ENCODE results near the gene CCR5AS.

CCR5AS gene

DNA sequence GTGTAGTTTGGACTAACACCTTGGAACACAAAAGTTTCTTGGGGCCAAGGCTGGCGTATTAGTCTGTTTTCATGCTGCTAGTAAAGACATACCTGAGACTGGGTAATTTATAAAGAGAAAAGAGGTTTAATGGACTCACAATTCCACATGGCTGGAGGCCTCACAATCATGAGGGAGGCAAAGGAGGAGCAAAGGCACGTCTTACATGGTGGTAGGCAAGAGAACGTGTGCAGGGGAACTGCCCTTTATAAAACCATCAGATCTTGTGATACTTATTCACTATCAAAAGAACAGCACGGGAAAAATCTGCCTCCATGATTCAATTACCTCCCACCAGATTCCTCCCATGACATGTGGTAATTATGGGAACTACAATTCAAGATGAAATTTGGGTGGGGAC lies 62.4 kb downstream of the CCR5AS start:
- no peak overlapping the region for H2AK5ac ChIP-seq (ENCODE audit: low read depth, low read length)
- H2BK15ac ChIP-seq (ENCODE audit: low read length): no peak overlapping the region
- no peak for DNase-seq (ENCODE audit: low spot score)
- no peak overlapping the region for H3K9ac ChIP-seq (ENCODE audit: low read depth, low read length, poor library complexity)
- H3K4ac ChIP-seq (ENCODE audit: low read length): no peak overlapping the region
- no peak overlapping the region for H3K4me2 ChIP-seq (ENCODE audit: insufficient read depth, low read length, poor library complexity, severe bottlenecking)
- no peak overlapping the region for H3K23ac ChIP-seq (ENCODE audit: low read depth, low read length, poor library complexity)
- H2BK12ac ChIP-seq (ENCODE audit: low read length): no peak overlapping the region
- H3K79me1 ChIP-seq (ENCODE audit: low read depth, low read length): no peaks in the 10 kb centered on the region
- no peak overlapping the region for H2BK5ac ChIP-seq (ENCODE audit: low read length)
- no peaks in the 10 kb centered on the region for H3K36me3 ChIP-seq (replicated peaks in 1 of 2; ENCODE audit: control insufficient read depth in 2 of 2, insufficient read depth in 2 of 2, low read length in 2 of 2)
- no CpG with 5 or more reads among the region's 4 CpGs for WGBS, 2 donors (ENCODE audit: extremely low coverage in 2 of 2, insufficient read length in 2 of 2, insufficient replicate concordance in 1 of 2)
- no peak overlapping the region for H3K27ac ChIP-seq (replicated peaks; ENCODE audit: low read length)
- no peak overlapping the region for H4K8ac ChIP-seq (ENCODE audit: low read depth, low read length)
- H3K9me3 ChIP-seq (replicated peaks in 1 of 2; ENCODE audit: control insufficient read depth in 2 of 2, insufficient read depth in 1 of 2, low read depth in 1 of 2, low read length in 2 of 2): no peaks in the 10 kb centered on the region
- H2BK120ac ChIP-seq (ENCODE audit: low read depth, low read length): no peak overlapping the region
- no peaks in the 10 kb centered on the region for H3K4me1 ChIP-seq (ENCODE audit: control insufficient read depth in 2 of 2, insufficient read depth in 1 of 2, low read depth in 1 of 2, low read length in 2 of 2)
- no peak overlapping the region for H3K14ac ChIP-seq (ENCODE audit: low read length)
- no peak overlapping the region for H4K91ac ChIP-seq (ENCODE audit: low read depth, low read length, poor library complexity)
- H3K4me3 ChIP-seq (ENCODE audit: low read length in 2 of 2): no peak overlapping the region
- H3K18ac ChIP-seq (ENCODE audit: low read length): no peak overlapping the region
- H2AFZ ChIP-seq (ENCODE audit: low read length): no peak overlapping the region
- no peaks in the 10 kb centered on the region for H3K27me3 ChIP-seq (ENCODE audit: control insufficient read depth in 3 of 3, insufficient read depth in 3 of 3, low read depth in 1 of 3, low read length in 3 of 3)

DNA sequence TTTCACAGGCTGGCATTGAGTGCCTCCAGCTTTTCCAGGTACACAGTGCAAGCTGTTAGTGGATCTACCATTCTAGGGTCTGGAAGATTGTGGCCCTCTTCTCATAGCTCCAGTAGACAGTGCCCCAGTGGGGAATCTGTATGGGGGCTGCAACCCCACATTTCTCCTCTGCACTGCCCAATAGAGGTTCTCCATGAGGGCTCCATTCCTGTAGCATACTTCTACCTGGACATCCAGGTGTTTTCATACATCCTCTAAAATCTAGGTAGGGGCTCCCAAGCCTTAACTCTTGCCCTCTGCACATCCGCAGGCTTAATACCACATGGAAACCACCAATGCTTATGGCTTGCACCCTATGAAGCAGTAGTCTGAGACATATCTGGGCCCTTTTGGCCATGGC lies 68.0 kb downstream of the CCR5AS start:
- DNase-seq (ENCODE audit: low spot score): no peak
- H4K91ac ChIP-seq (ENCODE audit: low read depth, low read length, poor library complexity): no peak overlapping the region
- no peaks in the 10 kb centered on the region for H3K4me1 ChIP-seq (ENCODE audit: control insufficient read depth in 2 of 2, insufficient read depth in 1 of 2, low read depth in 1 of 2, low read length in 2 of 2)
- no peak overlapping the region for H4K8ac ChIP-seq (ENCODE audit: low read depth, low read length)
- no peak overlapping the region for H3K18ac ChIP-seq (ENCODE audit: low read length)
- no peak overlapping the region for H2BK5ac ChIP-seq (ENCODE audit: low read length)
- no peak overlapping the region for H3K4ac ChIP-seq (ENCODE audit: low read length)
- no peak overlapping the region for H3K9ac ChIP-seq (ENCODE audit: low read depth, low read length, poor library complexity)
- peaks cover 0 to 3% of the 10 kb centered on the region in 2 donors for H3K9me3 ChIP-seq (replicated peaks in 1 of 2; ENCODE audit: control insufficient read depth in 2 of 2, insufficient read depth in 1 of 2, low read depth in 1 of 2, low read length in 2 of 2)
- H2BK12ac ChIP-seq (ENCODE audit: low read length): no peak overlapping the region
- no peaks in the 10 kb centered on the region for H3K79me1 ChIP-seq (ENCODE audit: low read depth, low read length)
- H2BK15ac ChIP-seq (ENCODE audit: low read length): no peak overlapping the region
- H3K27me3 ChIP-seq (ENCODE audit: control insufficient read depth in 3 of 3, insufficient read depth in 3 of 3, low read depth in 1 of 3, low read length in 3 of 3): no peaks in the 10 kb centered on the region
- H2AFZ ChIP-seq (ENCODE audit: low read length): no peak overlapping the region
- no peak overlapping the region for H3K27ac ChIP-seq (replicated peaks; ENCODE audit: low read length)
- H3K23ac ChIP-seq (ENCODE audit: low read depth, low read length, poor library complexity): no peak overlapping the region
- no peak overlapping the region for H3K4me2 ChIP-seq (ENCODE audit: insufficient read depth, low read length, poor library complexity, severe bottlenecking)
- no peak overlapping the region for H2BK120ac ChIP-seq (ENCODE audit: low read depth, low read length)
- no peak overlapping the region for H2AK5ac ChIP-seq (ENCODE audit: low read depth, low read length)
- no peak overlapping the region for H3K4me3 ChIP-seq (ENCODE audit: low read length in 2 of 2)
- no peaks in the 10 kb centered on the region for H3K36me3 ChIP-seq (replicated peaks in 1 of 2; ENCODE audit: control insufficient read depth in 2 of 2, insufficient read depth in 2 of 2, low read length in 2 of 2)
- no peak overlapping the region for H3K14ac ChIP-seq (ENCODE audit: low read length)
- WGBS, 2 donors (ENCODE audit: extremely low coverage in 2 of 2, insufficient read length in 2 of 2, insufficient replicate concordance in 1 of 2): no CpG with 5 or more reads among the region's 1 CpG

DNA sequence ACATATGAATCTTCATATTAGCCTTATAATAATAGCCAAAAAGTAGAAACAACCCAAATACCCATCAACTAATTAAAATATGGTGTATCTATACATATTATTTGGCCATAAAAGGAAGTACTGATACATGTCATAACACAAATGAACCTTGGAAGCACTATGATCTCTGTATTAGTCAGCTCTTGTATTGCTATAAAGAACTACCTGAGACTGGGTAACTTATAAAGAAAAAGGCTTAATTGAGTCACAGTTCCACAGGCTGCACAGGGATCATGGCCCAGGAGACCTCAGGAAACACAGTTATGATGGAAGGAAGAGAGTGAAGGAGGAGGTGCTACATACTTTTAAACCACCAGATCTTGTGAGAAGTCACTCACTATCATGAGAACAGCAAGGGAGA lies 69.0 kb downstream of the CCR5AS start:
- no peak overlapping the region for H4K8ac ChIP-seq (ENCODE audit: low read depth, low read length)
- no peaks in the 10 kb centered on the region for H3K27me3 ChIP-seq (ENCODE audit: control insufficient read depth in 3 of 3, insufficient read depth in 3 of 3, low read depth in 1 of 3, low read length in 3 of 3)
- H3K14ac ChIP-seq (ENCODE audit: low read length): no peak overlapping the region
- H3K4me3 ChIP-seq (ENCODE audit: low read length in 2 of 2): no peak overlapping the region
- no peak overlapping the region for H3K4me2 ChIP-seq (ENCODE audit: insufficient read depth, low read length, poor library complexity, severe bottlenecking)
- no peak overlapping the region for H2BK15ac ChIP-seq (ENCODE audit: low read length)
- no peak overlapping the region for H4K91ac ChIP-seq (ENCODE audit: low read depth, low read length, poor library complexity)
- H3K4ac ChIP-seq (ENCODE audit: low read length): no peak overlapping the region
- H2BK120ac ChIP-seq (ENCODE audit: low read depth, low read length): no peak overlapping the region
- H3K27ac ChIP-seq (replicated peaks; ENCODE audit: low read length): no peak overlapping the region
- no peak overlapping the region for H2AFZ ChIP-seq (ENCODE audit: low read length)
- H2BK12ac ChIP-seq (ENCODE audit: low read length): no peak overlapping the region
- H3K79me1 ChIP-seq (ENCODE audit: low read depth, low read length): no peaks in the 10 kb centered on the region
- H3K9ac ChIP-seq (ENCODE audit: low read depth, low read length, poor library complexity): no peak overlapping the region
- H2AK5ac ChIP-seq (ENCODE audit: low read depth, low read length): no peak overlapping the region
- H3K9me3 ChIP-seq (replicated peaks in 1 of 2; ENCODE audit: control insufficient read depth in 2 of 2, insufficient read depth in 1 of 2, low read depth in 1 of 2, low read length in 2 of 2): peaks cover 0 to 3% of the 10 kb centered on the region in 2 donors
- H3K4me1 ChIP-seq (ENCODE audit: control insufficient read depth in 2 of 2, insufficient read depth in 1 of 2, low read depth in 1 of 2, low read length in 2 of 2): no peaks in the 10 kb centered on the region
- no peak overlapping the region for H3K23ac ChIP-seq (ENCODE audit: low read depth, low read length, poor library complexity)
- H2BK5ac ChIP-seq (ENCODE audit: low read length): no peak overlapping the region
- no peak for DNase-seq (ENCODE audit: low spot score)
- no peaks in the 10 kb centered on the region for H3K36me3 ChIP-seq (replicated peaks in 1 of 2; ENCODE audit: control insufficient read depth in 2 of 2, insufficient read depth in 2 of 2, low read length in 2 of 2)
- no peak overlapping the region for H3K18ac ChIP-seq (ENCODE audit: low read length)

GRCh38 chr3:46335541-46335940 lies 71.3 kb downstream of the CCR5AS start:
- H2AFZ ChIP-seq (ENCODE audit: low read length): no peak overlapping the region
- no peaks in the 10 kb centered on the region for H3K79me1 ChIP-seq (ENCODE audit: low read depth, low read length)
- no CpG with 5 or more reads among the region's 3 CpGs for WGBS, 2 donors (ENCODE audit: extremely low coverage in 2 of 2, insufficient read length in 2 of 2, insufficient replicate concordance in 1 of 2)
- H3K4me3 ChIP-seq (ENCODE audit: low read length in 2 of 2): no peak overlapping the region
- no peaks in the 10 kb centered on the region for H3K27me3 ChIP-seq (ENCODE audit: control insufficient read depth in 3 of 3, insufficient read depth in 3 of 3, low read depth in 1 of 3, low read length in 3 of 3)
- H2AK5ac ChIP-seq (ENCODE audit: low read depth, low read length): no peak overlapping the region
- H2BK5ac ChIP-seq (ENCODE audit: low read length): no peak overlapping the region
- no peak overlapping the region for H2BK12ac ChIP-seq (ENCODE audit: low read length)
- no peak overlapping the region for H4K8ac ChIP-seq (ENCODE audit: low read depth, low read length)
- no peak overlapping the region for H3K4me2 ChIP-seq (ENCODE audit: insufficient read depth, low read length, poor library complexity, severe bottlenecking)
- H3K36me3 ChIP-seq (replicated peaks in 1 of 2; ENCODE audit: control insufficient read depth in 2 of 2, insufficient read depth in 2 of 2, low read length in 2 of 2): no peaks in the 10 kb centered on the region
- no peaks in the 10 kb centered on the region for H3K4me1 ChIP-seq (ENCODE audit: control insufficient read depth in 2 of 2, insufficient read depth in 1 of 2, low read depth in 1 of 2, low read length in 2 of 2)
- H3K14ac ChIP-seq (ENCODE audit: low read length): no peak overlapping the region
- H3K4ac ChIP-seq (ENCODE audit: low read length): no peak overlapping the region
- no peak overlapping the region for H3K9ac ChIP-seq (ENCODE audit: low read depth, low read length, poor library complexity)
- no peak for DNase-seq (ENCODE audit: low spot score)
- H2BK15ac ChIP-seq (ENCODE audit: low read length): no peak overlapping the region
- no peak overlapping the region for H3K27ac ChIP-seq (replicated peaks; ENCODE audit: low read length)
- no peak overlapping the region for H3K23ac ChIP-seq (ENCODE audit: low read depth, low read length, poor library complexity)
- no peak overlapping the region for H4K91ac ChIP-seq (ENCODE audit: low read depth, low read length, poor library complexity)
- H2BK120ac ChIP-seq (ENCODE audit: low read depth, low read length): no peak overlapping the region
- H3K18ac ChIP-seq (ENCODE audit: low read length): no peak overlapping the region
- H3K9me3 ChIP-seq (replicated peaks in 1 of 2; ENCODE audit: control insufficient read depth in 2 of 2, insufficient read depth in 1 of 2, low read depth in 1 of 2, low read length in 2 of 2): peaks cover 0 to 3% of the 10 kb centered on the region in 2 donors
